Lower leg skin (tissue), 3 donors: ENCODE results near the gene DYRK3.

Experiments used
- CTCF ChIP-seq, 3 donors: fragments of 450-650 bp; IDR thresholded peaks; one replicate each; pipeline ENCODE4 v1.5.1; 2016; ENCODE audit warnings: antibody characterized with exemption in 3 of 3, mild to moderate bottlenecking in 3 of 3, moderate library complexity in 2 of 3
- POLR2A ChIP-seq, 2 donors: fragments of 450-650 bp; IDR thresholded peaks; one replicate each; pipeline ENCODE4 v1.6.1; 2016 to 2017; ENCODE audit warnings: antibody characterized with exemption in 2 of 2, mild to moderate bottlenecking in 1 of 2, moderate library complexity in 1 of 2

GRCh38 chr1:206655471-206655882 is 20.1 kb downstream of the DYRK3 start:
- TF ChIP-seq CTCF (IDR thresholded peaks at IDR 0.05): no peak
- no peak for TF ChIP-seq POLR2A (IDR thresholded peaks at IDR 0.05)
